Skeletal muscle cell (primary cell): ENCODE measurements around the gene USP3.
"Not testable (repeated sequence)": the region's sequence is repeated elsewhere in the genome, so short reads cannot be mapped to it uniquely, and the experiment has no call there.

Experiments used
- DNase-seq: peaks from one replicate; pipeline ENCODE4 v3.0.0-alpha.2; 2010; ENCODE audit warnings: low read depth
- H3K4me3 ChIP-seq: 2 replicates; pipeline ENCODE4 v1.5.1; 2011; ENCODE audit warnings: low read depth, mild to moderate bottlenecking, control low read depth, low read length, moderate library complexity

The USP3 gene

DNA sequence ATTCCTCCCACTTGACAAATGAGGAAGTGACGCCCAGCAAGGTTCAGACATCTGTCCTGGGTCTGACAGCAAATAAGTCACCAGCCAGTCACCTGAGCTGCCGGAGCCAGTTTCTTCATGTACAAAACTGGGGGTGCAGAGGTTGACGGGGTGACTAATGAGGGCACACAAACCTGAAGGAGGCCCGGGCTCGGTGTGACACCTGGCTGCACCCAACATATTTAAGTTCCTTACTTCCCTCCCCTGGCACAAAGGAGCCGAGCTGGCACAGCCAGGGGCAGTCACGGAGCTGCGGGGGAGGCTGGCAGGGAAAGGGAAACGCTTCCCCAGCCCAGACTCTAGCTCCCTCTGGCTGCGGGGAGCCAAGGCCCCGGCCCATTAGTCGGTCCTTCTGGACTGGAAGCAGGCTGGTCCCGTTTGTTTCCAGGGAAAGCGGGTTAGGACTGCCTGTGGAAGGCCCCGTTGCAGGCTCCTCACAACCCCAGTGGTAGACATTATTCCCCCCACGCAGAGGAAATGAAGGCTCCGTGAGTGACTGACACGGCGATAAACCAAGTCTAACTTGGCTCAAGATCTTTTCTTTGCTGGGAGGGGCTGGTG, 95.1 kb downstream of the USP3 start:
- no peak for DNase-seq
- H3K4me3 ChIP-seq: peak overlapping the region; percentile 55

DNA sequence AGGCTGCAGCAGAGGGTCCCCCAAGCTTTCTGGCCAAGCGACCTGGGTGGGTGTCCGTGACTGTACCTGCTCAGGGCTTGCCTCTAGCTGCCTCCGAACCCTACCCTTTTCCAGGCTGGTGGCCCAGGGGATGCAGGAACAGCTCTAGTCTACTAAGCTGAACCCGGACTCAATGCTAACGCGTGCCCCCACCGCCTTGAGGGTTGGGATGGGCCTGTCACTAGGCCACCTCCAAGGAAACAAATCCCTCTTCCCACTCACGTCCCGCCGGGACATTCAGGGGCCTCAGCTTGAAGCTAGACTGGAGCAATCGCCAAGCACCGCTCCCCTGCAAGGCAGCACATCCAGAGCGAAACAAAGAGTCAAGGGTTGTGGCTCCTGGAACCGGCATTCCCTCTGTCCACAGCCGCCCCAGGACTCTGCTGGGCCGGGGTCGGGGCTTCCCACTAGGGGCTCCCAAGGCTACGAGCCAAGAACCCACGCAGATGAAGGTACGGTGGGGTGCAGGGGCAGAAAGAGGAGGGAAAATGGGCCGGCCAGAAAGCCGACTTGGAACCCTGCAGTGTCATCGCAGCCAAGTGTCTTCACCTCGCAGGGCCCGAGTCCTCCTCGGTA, 95.7 kb downstream of the USP3 start:
- DNase-seq: no peak
- H3K4me3 ChIP-seq: peak overlapping the region; percentile 55

DNA sequence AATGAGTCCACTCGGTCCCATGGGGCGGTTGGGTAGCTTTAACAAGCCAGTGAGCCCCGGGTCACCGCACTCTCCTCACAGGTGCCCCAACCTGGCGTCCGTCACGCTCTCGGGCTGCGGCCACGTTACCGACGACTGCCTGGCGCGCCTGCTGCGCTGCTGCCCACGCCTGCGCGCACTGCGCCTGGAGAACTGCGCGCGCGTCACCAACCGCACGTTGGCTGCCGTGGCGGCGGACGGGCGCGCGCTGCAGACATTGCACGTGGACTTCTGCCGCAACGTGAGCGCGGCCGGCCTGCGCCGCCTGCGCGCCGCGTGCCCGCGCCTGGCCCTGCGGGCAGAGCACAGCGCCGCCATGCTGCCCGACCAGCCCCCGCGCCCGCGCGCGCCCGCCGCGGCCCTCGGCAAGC, 96.2 kb downstream of the USP3 start:
- DNase-seq: peak; percentile 85
- H3K4me3 ChIP-seq: peak overlapping the region; percentile 76

DNA sequence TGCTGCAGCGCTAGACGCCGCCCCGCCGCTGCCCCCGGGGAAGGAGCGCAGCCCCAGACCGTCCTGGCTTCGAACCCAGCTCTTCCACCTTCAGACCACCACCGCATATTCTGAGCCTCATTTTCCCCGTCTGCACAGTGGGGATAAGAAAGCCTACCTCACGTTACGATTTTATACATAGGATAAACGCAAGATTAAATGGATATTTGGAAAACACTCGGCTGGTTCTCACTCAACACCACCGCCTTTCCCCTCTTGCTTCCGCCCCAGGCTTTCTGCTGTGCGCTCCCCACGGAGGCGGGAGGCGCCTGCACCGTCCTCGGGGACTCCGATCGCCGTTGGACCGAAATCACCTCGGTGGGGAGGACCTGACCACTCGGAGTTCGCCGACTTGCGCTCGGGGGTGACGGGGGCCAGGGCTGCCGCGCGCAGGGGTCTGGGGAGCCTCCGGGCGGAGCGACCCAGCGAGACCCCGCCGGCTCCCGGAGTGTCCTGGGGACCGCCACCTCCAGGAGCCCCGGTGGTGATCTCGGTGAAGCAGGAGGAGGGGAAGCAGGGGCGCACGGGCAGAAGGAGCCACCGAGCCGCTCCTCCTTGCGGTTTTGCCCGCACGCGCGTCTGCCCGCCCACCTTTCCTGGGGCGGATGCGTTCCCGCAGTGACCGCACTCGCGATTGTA, 96.8 kb downstream of the USP3 start:
- peak overlapping the region; percentile 76 for H3K4me3 ChIP-seq
- DNase-seq: no peak

DNA sequence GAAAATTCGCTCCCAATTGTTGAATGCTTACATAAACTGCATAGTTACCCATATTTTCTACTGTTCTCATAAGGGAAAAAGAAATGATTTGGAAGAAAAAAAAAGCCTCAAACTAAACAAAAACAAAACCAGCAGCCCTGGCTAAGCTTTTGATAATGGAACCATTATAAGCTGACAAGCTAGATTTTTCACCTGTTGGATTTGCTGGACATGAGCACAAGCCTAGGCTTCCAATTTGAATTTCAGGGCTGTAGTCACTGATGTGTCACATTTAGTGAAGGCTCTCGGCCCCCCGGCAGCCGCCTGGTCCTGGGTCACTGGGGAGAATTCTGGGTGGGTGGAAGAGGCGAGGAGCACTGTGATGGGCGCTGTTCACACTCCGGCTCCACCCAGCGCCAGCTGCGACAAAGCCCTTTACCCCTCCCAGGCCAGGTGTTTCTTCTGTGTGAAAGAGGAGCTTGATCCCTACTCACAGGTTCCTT, 97.4 kb downstream of the USP3 start:
- DNase-seq: no peak
- peak overlapping the region; percentile 76 for H3K4me3 ChIP-seq

DNA sequence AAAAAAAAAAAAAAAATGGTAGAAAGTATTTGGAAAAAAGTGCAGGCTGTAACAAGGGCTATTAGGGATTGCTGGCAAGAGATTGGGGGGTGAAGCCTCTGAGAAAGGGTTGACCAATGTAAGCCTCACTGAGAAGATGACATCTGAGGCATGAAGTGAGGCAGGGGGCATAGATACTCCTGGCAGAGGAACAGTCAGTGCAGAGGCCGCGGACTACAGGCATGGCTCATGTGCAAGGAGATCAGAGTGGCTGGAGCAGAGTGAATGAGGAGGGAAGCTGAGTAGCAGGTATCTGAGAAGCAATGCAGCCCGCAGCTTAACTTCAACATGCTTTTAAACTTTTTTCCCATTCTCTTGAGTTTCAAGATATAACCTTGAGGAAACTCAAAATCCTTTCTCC, 98.2 kb downstream of the USP3 start:
- no peak overlapping the region for H3K4me3 ChIP-seq
- no peak for DNase-seq

DNA sequence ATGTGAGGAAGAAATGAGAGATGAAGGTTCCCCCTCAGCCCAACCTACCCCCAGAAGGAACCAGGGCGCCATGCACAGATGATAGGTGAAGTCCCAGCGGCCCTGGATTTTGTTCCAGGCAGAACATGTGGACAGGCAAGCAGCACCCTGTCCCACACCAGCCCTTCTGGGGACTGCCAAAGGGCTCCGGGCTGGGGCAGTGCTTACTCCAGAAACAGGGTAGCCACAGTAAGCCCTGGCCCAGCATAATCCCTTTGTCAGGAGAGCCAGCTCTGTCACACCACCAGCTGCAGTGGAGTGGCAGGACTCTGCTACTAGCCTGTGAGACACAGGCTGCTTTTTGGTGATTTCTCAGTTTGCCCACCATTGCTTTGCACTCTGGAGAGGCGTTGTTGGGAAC, 99.1 kb downstream of the USP3 start:
- DNase-seq: no peak
- H3K4me3 ChIP-seq: no peak overlapping the region

DNA sequence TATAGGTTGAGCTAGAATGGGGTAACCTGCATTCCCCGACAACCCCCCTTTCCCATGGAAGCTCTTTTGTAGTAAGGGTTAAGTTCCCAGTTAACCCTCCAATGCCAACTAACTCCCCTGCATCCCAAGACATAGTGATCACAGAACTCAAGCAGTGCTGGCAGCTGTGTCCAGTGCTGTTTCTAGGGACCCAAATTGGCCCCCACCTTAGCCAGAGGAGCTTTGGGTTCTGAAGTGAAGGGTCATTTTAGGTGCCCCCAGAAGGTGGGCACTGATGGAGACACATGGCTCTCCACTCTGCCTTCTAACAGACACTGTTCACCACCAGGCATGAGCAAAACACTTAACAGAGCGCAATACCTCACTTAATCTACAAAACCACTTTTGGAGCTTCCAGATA, 99.9 kb downstream of the USP3 start:
- no peak for DNase-seq
- no peak overlapping the region for H3K4me3 ChIP-seq

DNA sequence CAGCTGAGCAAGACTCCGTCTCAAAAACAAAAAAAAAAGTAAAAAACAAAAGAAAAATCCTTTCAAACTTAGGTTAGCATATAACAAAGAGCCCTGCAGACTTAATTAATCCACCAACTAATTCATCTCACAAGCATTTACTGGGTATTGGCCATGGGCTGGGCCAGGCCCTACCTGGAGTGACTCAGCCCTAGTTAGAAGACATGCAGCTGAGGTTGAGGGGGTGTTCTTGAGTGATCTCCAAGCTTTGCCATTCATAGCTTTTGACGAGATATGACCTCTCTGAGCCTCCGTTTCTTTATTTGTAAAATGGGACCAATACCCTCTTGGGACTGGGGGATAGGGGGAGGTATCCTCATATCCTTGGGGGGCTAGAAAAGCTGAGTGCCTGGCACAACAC, 100.6 kb downstream of the USP3 start:
- no peak for DNase-seq
- H3K4me3 ChIP-seq: no peak overlapping the region

DNA sequence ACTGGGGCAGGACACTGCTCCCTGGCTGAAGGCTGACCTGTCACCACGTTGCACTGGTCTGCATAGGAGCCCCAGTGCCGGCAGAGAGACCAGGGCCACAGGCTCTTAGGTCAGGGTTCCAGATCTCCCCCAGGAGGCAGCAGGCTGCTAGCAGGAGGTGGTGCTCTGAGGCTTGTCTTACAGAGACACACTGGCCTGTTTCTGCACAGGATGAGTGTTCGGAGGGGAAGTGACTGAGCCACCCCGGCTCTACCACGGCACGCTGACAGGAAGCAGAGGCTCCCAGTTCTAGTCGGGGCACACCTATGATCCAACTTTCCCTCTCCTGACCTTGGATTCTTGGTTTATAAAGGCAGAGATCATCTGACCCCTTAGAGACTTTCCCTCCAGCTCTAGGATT, 101.4 kb downstream of the USP3 start:
- no peak overlapping the region for H3K4me3 ChIP-seq
- DNase-seq: no peak

DNA sequence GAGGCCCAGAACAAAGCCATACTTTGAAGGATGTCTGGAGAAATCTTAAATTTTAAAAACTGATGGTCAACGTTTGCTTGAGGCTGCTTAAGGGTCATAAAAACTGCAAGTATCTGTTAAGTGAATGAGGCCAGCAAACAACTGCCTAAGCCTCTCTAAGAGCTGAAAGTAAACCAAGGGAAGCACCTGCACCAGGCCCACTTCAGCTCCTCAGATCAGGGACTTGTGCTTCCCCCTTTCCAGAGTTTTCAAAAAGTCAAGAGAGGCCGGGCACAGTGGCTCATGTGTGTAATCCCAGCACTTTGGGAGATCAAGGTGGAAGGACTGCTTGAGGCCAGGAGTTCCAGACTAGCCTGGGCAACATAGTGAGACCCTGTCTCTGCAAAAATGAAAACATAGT, 101.9 kb downstream of the USP3 start:
- no peak for DNase-seq

DNA sequence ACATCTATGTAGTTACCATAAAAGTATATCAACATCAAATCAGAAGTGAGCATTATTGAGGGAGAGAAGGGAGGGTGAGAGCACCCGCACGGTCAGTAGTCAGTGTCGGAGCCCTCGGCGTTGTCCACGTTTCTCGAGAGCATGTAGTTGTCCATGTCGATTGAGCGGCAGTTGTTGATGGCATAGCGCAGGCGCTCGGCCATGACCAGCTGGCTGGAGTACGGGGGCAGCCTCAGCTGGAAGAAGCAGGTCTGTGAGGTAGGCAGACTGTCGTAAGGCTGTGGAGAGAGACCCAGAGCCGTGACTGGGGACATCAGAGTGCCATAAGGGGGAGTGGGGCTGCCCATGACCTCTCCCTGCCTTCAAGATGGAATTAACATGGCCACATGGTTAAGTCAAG, 104.6 kb downstream of the USP3 start:
- DNase-seq: no peak
- no peak overlapping the region for H3K4me3 ChIP-seq

More for the DNA sequence above, 101.9 kb downstream of the USP3 start:
- no peak overlapping the region for H3K4me3 ChIP-seq

DNA sequence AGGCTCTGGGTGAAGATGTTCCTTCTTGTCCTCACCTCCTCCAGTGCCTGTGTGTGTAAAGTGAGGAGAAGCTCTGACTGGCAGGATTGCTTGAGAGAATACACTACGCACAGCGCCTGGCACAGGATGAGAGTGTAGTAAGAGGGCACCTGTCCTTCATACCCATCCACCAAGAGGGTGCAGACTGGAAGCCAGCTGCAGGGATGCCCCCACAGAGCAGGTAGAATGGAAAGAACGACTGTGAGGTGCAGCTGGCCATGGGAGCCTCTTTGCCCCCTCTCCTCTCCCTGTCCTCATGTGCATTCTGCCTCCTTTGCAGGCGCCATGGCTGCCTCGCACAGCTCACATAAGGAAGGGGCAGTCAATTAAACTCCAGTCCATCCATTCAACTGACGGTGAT, 105.1 kb downstream of the USP3 start:
- no peak for DNase-seq
- no peak overlapping the region for H3K4me3 ChIP-seq

DNA sequence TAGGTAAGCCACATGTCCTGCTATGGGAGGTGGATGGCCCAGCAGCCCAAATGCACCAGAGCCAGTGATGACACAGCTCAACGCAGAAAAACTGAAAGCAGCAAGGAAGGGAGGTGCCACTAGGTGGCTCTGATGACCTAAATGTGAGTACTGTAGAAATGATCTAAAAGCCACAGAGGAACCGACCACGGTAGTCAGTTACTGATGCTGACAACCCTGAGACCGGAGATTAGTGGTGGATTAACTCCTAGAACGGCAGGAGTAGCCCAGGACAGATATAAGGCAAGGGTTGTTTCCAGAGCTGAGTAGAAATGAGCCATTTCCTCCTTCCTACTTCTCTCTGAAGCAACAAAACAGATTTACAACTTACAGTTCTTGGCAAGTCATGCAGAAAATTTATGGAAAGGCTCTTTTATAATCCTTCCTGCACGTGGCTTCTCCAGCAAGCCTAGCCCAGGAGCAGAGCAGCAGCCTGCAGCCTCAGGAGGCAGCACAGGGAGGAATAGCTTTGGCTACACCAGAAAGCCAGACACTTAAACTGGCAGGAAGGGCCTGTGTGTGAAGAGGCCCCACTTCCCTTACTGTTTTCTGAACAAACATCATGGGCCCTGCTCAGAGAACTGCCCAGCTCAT, 105.9 kb downstream of the USP3 start:
- peak; percentile 67 for DNase-seq
- no peak overlapping the region for H3K4me3 ChIP-seq

DNA sequence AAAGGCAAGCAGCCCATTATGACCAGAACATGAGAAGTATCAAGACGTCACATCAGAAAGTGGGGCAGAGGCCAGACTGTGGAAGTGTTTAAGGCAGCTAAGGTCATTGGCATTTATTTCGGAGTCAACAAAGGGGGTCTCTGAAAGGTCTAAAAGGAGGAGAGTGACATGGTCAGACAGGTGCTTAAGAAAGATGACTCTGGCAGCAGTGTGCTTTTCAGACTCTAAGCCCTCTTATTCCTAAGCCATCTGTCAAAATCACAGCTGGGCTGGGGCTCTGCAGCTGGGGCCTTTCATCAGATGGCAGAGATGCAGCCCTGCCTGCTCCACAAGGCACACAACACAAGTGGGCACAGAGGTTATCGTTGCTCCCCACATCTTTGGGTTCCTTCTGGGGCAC, 106.8 kb downstream of the USP3 start:
- H3K4me3 ChIP-seq: no peak overlapping the region
- no peak for DNase-seq

DNA sequence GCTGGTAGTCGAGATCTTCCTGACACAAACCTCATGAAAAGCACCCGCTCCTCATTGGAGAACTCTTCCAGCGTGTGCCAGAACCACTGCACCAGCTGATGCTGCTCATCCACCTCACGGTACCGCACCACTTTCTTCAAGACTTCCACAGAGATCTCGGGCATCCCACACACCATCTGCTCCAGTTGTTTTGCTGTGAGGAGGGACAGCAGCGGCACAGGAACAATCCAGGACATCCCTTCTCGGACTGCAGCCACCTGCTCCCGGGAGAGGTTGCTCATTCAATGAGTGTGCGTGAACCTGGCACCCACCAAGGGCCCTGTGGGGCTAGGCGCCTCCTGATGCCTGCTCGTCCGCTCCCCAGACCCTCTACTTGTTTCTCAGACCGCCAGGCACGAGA, 107.9 kb downstream of the USP3 start:
- DNase-seq: no peak
- no peak overlapping the region for H3K4me3 ChIP-seq

DNA sequence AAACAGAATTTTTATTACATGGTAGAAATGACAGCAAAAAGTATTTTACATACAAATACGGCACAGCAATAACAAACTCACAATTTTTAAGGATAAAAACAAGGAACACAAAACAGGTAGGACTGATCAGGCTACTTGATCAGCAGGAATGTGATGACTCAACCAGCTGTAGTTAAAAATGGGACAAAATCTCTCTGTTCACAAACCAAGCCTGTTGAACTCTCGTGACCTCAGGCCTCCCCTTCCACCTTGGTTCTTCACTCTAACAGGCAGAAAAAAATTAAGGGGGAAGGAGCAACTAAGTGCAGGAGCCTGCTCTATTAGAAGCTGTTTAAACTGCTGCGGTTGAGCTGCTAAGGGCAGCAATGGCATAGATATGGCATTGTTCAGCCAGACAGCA, 111.5 kb downstream of the USP3 start:
- no peak overlapping the region for H3K4me3 ChIP-seq
- DNase-seq: no peak

DNA sequence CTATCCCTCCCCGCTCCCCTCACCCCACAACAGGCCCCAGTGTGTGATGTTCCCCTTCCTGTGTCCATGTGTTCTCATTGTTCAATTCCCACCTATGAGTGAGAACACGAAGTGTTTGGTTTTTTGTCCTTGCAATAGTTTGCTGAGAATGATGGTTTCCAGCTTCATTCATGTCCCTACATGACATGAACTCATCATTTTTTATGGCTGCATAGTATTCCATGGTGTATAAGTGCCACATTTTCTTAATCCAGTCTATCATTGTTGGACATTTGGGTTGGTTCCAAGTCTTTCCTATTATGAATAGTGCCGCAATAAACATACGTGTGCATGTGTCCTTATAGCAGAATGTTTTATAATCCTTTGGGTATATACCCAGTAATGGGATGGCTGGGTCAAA, 112.8 kb downstream of the USP3 start:
- H3K4me3 ChIP-seq, DNase-seq: not testable (repeated sequence)

DNA sequence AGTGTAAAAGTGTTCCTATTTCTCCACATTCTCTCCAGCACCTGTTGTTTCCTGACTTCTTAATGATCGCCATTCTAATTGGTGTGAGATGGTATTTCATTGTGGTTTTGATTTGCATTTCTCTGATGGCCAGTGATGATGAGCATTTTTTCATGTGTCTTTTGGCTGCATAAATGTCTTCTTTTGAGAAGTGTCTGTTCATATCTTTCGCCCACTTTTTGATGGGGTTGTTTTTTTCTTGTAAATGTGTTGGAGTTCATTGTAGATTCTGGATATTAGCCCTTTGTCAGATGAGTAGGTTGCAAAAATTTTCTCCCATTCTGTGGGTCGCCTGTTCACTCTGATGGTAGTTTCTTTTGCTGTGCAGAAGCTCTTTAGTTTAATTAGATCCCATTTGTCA, 113.2 kb downstream of the USP3 start:
- DNase-seq, H3K4me3 ChIP-seq: not testable (repeated sequence)

DNA sequence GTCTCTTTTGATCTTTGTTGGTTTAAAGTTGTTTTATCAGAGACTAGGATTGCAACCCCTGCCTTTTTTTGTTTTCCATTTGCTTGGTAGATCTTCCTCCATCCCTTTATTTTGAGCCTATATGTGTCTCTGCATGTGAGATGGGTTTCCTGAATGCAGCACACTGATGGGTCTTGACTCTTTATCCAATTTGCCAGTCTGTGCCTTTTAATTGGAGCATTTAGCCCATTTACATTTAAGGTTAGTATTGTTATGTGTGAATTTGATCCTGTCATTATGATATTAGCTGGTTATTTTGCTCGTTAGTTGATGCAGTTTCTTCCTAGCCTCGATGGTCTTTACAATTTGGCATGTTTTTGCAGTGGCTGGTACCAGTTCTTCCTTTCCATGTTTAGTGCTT, 116.4 kb downstream of the USP3 start:
- DNase-seq, H3K4me3 ChIP-seq: not testable (repeated sequence)
